ENCODE measurements around the gene HAAO. TPM values are rescaled to one million over a fixed set of nuclear protein-coding genes. Genes with fewer than 3 reads are reported as not detected.

Gene HAAO
- total and polyA plus RNA-seq, 2 donors (not counting 1 experiment from before 2014, with no cell fraction given) = 6.4 to 17.6 TPM

DNA sequence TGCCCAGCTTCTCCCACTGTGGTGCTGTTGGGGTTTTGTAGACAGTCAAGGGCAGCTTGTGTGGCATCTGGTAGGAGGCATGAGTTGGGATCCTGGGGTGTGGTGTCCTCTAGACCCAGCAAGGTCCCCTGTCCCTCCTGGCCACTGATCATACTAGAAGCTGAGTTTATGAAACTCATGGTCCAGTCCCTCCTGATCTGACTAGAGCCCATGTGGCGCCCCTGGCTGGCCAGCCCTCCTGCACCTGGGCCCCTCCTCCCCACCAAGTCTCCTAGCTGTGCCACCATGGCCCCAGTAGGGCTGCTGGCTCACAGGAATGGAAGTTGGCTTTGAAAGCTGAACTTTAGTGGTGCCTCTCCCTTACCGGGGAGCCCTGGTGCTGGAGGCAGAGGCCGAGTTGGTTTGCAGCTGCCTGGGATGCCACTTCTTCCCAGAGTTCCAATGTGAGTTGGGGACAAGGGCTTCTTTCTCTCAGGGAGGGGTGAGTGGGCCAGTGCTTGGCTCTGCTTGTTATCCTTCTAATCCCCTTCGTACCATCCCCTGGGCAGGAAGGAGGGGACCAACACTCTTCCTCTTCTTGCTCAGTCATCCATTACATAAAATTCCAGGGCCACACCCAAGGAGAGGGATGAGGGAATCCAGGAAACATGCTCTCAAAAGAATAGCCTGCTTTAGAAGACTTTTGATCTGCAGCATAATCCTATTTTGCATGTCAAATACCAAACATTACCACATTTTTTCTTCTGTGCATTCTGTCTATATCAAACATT, 37.5 kb upstream of the HAAO start:
- H3K4me3 Mint-ChIP-seq = no peak overlapping the region

More for the DNA sequence above, 37.5 kb upstream of the HAAO start:
- ChIA-PET POLR2A (no interaction called here), CTCF (interaction anchor here (0.7 to 6.6 kb wide), 11 partner anchors 13 to 780 kb away, joined by 3 to 49 read pairs (median 6); no protein-coding TSS in a partner anchor)
- intact Hi-C loops (cut with micrococcal nuclease) = loop anchor here (1.0 to 5.0 kb wide), 3 partner anchors 117 to 712 kb away; no protein-coding TSS in a partner anchor
- Histone ChIP-seq H3K4me3 (ENCODE audit: control extremely low read depth in 1 of 5, extremely low read depth in 1 of 5, insufficient read depth in 1 of 5, low read depth in 2 of 5, low read length in 4 of 5) (no peak overlapping the region), H3K4me1 (ENCODE audit: control insufficient read depth in 2 of 2, insufficient read depth in 2 of 2, low read length in 2 of 2) (peaks cover 8 to 13% of the 10 kb centered on the region in 2 donors), H4K20me1 (ENCODE audit: control insufficient read depth, insufficient read depth, low read length, poor library complexity, severe bottlenecking) (no peaks in the 10 kb centered on the region), H3K27me3 (replicated peaks in 1 of 4; ENCODE audit: control extremely low read depth in 1 of 4, control insufficient read depth in 3 of 4, insufficient read depth in 4 of 4, low read length in 3 of 4) (no peaks in the 10 kb centered on the region), H3K79me2 (ENCODE audit: control insufficient read depth, insufficient read depth, low read length) (no peaks in the 10 kb centered on the region), H3K27ac (ENCODE audit: low read length in 2 of 2) (no peak overlapping the region), H3K4me2 (replicated peaks; ENCODE audit: low read depth, low read length, poor library complexity, severe bottlenecking) (no peak overlapping the region), H3K36me3 (replicated peaks in 1 of 2; ENCODE audit: control extremely low read depth in 1 of 2, control insufficient read depth in 1 of 2, extremely low read depth in 1 of 2, insufficient read depth in 2 of 2, low read length in 1 of 2) (no peaks in the 10 kb centered on the region), H2AFZ (ENCODE audit: insufficient read depth, low read depth, low read length, poor library complexity, severe bottlenecking) (no peak overlapping the region), H3K9ac (ENCODE audit: low read length) (no peak overlapping the region), H3K9me3 (ENCODE audit: control extremely low read depth in 1 of 3, control insufficient read depth in 2 of 3, insufficient read depth in 1 of 3, low read length in 2 of 3) (no peaks in the 10 kb centered on the region)
- no peak overlapping the region for H3K27ac Mint-ChIP-seq
- TF ChIP-seq, protein P1, sequence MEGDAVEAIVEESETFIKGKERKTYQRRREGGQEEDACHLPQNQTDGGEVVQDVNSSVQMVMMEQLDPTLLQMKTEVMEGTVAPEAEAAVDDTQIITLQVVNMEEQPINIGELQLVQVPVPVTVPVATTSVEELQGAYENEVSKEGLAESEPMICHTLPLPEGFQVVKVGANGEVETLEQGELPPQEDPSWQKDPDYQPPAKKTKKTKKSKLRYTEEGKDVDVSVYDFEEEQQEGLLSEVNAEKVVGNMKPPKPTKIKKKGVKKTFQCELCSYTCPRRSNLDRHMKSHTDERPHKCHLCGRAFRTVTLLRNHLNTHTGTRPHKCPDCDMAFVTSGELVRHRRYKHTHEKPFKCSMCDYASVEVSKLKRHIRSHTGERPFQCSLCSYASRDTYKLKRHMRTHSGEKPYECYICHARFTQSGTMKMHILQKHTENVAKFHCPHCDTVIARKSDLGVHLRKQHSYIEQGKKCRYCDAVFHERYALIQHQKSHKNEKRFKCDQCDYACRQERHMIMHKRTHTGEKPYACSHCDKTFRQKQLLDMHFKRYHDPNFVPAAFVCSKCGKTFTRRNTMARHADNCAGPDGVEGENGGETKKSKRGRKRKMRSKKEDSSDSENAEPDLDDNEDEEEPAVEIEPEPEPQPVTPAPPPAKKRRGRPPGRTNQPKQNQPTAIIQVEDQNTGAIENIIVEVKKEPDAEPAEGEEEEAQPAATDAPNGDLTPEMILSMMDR (IDR thresholded peaks at IDR 0.05) = no peak
- TF ChIP-seq EZH2 (IDR thresholded peaks at IDR 0.05; ENCODE audit: borderline replicate concordance, insufficient read depth, low read depth, low read length, poor library complexity, severe bottlenecking) = no peak
- no peak for DNase-seq
- H3K9me3 Mint-ChIP-seq (ENCODE audit: insufficient read depth) = no peaks in the 10 kb centered on the region
- ATAC-seq (ENCODE audit: low read depth) = no peak
- H3K4me1 Mint-ChIP-seq = peaks cover 16% of the 10 kb centered on the region
- 80% methylated on average over 3 of the region's 4 CpGs for WGBS (ENCODE audit: insufficient coverage)
- peaks cover 3% of the 10 kb centered on the region for H3K27me3 Mint-ChIP-seq

Measured in B cell (primary cell).